SU-DHL-6 (cell line): Measurements from ENCODE around the gene RBM20.
A peak's percentile ranks its signal among the peaks of the same experiment; 100 is the strongest.

Source experiments
- H2AFZ ChIP-seq: fragments of 200-600 bp; sonication (generic); 2 replicates; pipeline ENCODE4 v1.6.1; 2014; ENCODE audit warnings: low read depth, mild to moderate bottlenecking, moderate library complexity, mixed read lengths, antibody characterized with exemption, low read length; ENCODE audit not compliant: severe bottlenecking
- H3F3A ChIP-seq: fragments of 200-600 bp; shearing (Covaris generic); 2 replicates; pipeline ENCODE4 v1.6.0; 2016; ENCODE audit warnings: antibody characterized with exemption, mild to moderate bottlenecking; ENCODE audit not compliant: insufficient read depth
- H3K27ac ChIP-seq: fragments of 200-600 bp; sonication (generic); 2 replicates; pipeline ENCODE4 v1.5.1; 2016; ENCODE audit warnings: low read depth, mild to moderate bottlenecking, low read length, moderate library complexity, mixed read lengths
- H3K27me3 ChIP-seq: fragments of 200-600 bp; sonication (generic), shearing (Covaris generic); 2 replicates; pipeline ENCODE4 v1.6.0; 2014; ENCODE audit warnings: mild to moderate bottlenecking, low read length
- H3K36me3 ChIP-seq: fragments of 200-600 bp; sonication (generic); 2 replicates; pipeline ENCODE4 v1.6.1; 2014; ENCODE audit warnings: mild to moderate bottlenecking, low read length, mixed read lengths
- H3K4me2 ChIP-seq: fragments of 300-600, 200-600 bp; shearing (Covaris generic), sonication (generic); 2 replicates; pipeline ENCODE4 v1.6.0; 2014; ENCODE audit warnings: low read length, low read depth, mild to moderate bottlenecking; ENCODE audit not compliant: poor library complexity, severe bottlenecking
- H3K4me3 ChIP-seq: fragments of 200-600 bp; sonication (generic); 2 replicates; pipeline ENCODE4 v1.5.1; 2014; ENCODE audit warnings: antibody characterized with exemption, low read length, mild to moderate bottlenecking, mixed read lengths; ENCODE audit not compliant: insufficient read depth, poor library complexity, severe bottlenecking
- H3K79me2 ChIP-seq: fragments of 200-600 bp; sonication (generic); 2 replicates; pipeline ENCODE4 v1.6.1; 2014; ENCODE audit warnings: mild to moderate bottlenecking, low read length, moderate library complexity; ENCODE audit not compliant: insufficient read depth
- H3K9ac ChIP-seq: fragments of 200-600 bp; sonication (generic); 2 replicates; pipeline ENCODE4 v1.7.0; 2014; ENCODE audit warnings: mild to moderate bottlenecking, low read length
- H3K9me2 ChIP-seq: fragments of 200-600 bp; sonication (generic); replicated peaks from 2 replicates; pipeline ENCODE4 v1.6.1; 2014; ENCODE audit warnings: low read length; ENCODE audit not compliant: insufficient read depth
- H3K9me3 ChIP-seq: fragments of 200-600 bp; sonication (generic); 2 replicates; pipeline ENCODE4 v1.6.1; 2014; ENCODE audit warnings: low read length, mixed read lengths; ENCODE audit not compliant: insufficient read depth
- H4K20me1 ChIP-seq: fragments of 200-600 bp; sonication (generic); 2 replicates; pipeline ENCODE4 v1.6.1; 2014; ENCODE audit warnings: low read depth, mild to moderate bottlenecking, antibody characterized with exemption, low read length, moderate library complexity, mixed read lengths
- EZH2phosphoT487 ChIP-seq: fragments of 200-600 bp; sonication (generic), shearing (Covaris generic); conservative IDR thresholded peaks from 2 replicates; pipeline ENCODE4 v1.6.1; 2018; ENCODE audit warnings: mild to moderate bottlenecking, antibody characterized with exemption, low read length, moderate library complexity, mixed read lengths
- TF ChIP-seq, protein P1 (sequence below): fragments of 200-600 bp; sonication (generic); IDR thresholded peaks from one replicate; pipeline ENCODE4 v1.5.1; 2017; ENCODE audit warnings: antibody characterized with exemption, mild to moderate bottlenecking, low read length, moderate library complexity; ENCODE audit not compliant: insufficient read depth, poor library complexity, severe bottlenecking

RBM20 gene

DNA sequence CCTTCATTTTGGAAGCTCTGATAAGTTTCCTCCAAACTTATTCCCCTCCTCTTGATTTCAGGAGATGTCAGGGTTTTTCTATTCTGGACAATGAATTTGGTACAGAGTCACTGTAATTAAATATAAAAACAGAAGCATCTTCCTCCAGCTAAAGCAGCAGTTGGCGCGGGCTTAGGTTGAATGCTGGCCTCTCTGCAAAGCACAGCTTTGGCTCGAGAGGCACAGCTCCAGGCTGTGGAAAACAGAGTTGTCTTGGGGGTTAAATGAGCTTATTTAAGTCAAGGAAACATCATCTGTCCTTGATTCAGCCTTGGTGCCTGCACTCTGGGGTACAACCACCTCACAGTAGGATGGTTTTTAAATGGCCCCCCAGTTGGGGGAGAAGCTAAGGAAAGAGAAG is 192.6 kb downstream of the RBM20 start:
- H3K79me2 ChIP-seq = no peaks in the 10 kb centered on the region
- no peak overlapping the region for H2AFZ ChIP-seq
- H3K27ac ChIP-seq = no peak overlapping the region
- H4K20me1 ChIP-seq = no peaks in the 10 kb centered on the region
- no peak overlapping the region for H3K9ac ChIP-seq
- no peaks in the 10 kb centered on the region for H3K27me3 ChIP-seq
- TF ChIP-seq, protein P1, sequence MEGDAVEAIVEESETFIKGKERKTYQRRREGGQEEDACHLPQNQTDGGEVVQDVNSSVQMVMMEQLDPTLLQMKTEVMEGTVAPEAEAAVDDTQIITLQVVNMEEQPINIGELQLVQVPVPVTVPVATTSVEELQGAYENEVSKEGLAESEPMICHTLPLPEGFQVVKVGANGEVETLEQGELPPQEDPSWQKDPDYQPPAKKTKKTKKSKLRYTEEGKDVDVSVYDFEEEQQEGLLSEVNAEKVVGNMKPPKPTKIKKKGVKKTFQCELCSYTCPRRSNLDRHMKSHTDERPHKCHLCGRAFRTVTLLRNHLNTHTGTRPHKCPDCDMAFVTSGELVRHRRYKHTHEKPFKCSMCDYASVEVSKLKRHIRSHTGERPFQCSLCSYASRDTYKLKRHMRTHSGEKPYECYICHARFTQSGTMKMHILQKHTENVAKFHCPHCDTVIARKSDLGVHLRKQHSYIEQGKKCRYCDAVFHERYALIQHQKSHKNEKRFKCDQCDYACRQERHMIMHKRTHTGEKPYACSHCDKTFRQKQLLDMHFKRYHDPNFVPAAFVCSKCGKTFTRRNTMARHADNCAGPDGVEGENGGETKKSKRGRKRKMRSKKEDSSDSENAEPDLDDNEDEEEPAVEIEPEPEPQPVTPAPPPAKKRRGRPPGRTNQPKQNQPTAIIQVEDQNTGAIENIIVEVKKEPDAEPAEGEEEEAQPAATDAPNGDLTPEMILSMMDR = no peak
- TF ChIP-seq EZH2phosphoT487 = no peak
- no peaks in the 10 kb centered on the region for H3F3A ChIP-seq
- H3K9me2 ChIP-seq = no peaks in the 10 kb centered on the region
- no peaks in the 10 kb centered on the region for H3K9me3 ChIP-seq
- no peak overlapping the region for H3K4me3 ChIP-seq
- no peaks in the 10 kb centered on the region for H3K36me3 ChIP-seq
- H3K4me2 ChIP-seq = no peak overlapping the region

GRCh38 chr10:110837418-110838171 is 193.5 kb downstream of the RBM20 start:
- Histone ChIP-seq H3K9me3 (no peaks in the 10 kb centered on the region), H3K36me3 (no peaks in the 10 kb centered on the region), H3K9me2 (no peaks in the 10 kb centered on the region), H3F3A (peaks cover 5% of the 10 kb centered on the region), H2AFZ (no peak overlapping the region), H3K27ac (no peak overlapping the region), H3K9ac (no peak overlapping the region), H3K27me3 (no peaks in the 10 kb centered on the region), H3K79me2 (no peaks in the 10 kb centered on the region), H3K4me3 (no peak overlapping the region), H4K20me1 (no peaks in the 10 kb centered on the region), H3K4me2 (no peak overlapping the region)
- no peak for TF ChIP-seq EZH2phosphoT487
- TF ChIP-seq, protein P1 = no peak

DNA sequence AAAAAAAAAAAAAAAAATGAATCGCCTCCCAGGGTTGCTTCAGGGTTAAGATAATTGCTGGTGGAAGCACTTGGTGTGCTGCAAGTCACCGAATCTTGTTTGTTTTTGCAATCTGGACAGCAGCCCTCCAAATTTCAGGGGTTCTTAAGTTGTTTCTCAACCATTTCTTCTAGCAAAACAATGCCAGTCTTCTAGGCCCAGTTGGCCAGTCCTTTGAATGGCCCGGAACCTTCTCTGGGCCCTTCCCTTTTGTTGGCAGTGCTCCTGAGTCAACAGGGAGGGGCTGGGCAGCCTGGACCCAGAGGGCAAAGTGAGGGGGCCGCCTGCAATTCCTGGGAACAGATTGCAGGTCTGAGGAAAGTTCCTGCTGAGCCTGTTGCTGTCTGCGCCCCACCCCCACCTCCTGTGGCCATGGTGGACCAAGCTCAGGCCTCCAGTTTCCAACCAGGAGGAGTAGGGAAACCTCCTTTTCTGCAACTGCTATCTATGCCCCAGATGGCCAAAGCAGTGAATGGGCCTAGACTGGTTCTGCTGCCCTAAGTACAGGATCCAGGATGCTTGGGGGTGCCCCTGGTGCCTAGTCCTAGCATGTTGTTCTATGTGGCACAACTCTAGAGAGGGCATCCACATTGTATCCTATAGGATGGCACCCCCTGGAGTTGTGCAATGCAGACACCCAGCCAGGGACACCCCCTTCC is 196.2 kb downstream of the RBM20 start:
- no peak overlapping the region for H3K27ac ChIP-seq
- no peak for TF ChIP-seq EZH2phosphoT487
- TF ChIP-seq, protein P1 = no peak
- H3K4me3 ChIP-seq = no peak overlapping the region
- H3K9ac ChIP-seq = peak overlapping the region; percentile 10; the same call in 1 of the 2 replicates
- no peaks in the 10 kb centered on the region for H3K9me2 ChIP-seq
- H3K4me2 ChIP-seq = no peak overlapping the region
- H4K20me1 ChIP-seq = no peaks in the 10 kb centered on the region
- no peaks in the 10 kb centered on the region for H3K36me3 ChIP-seq
- H3K79me2 ChIP-seq = no peaks in the 10 kb centered on the region
- H2AFZ ChIP-seq = no peak overlapping the region
- peaks cover 15% of the 10 kb centered on the region for H3F3A ChIP-seq
- H3K27me3 ChIP-seq = no peaks in the 10 kb centered on the region
- no peaks in the 10 kb centered on the region for H3K9me3 ChIP-seq
